MM.1S (cell line): Measurements from ENCODE around the gene COPE.

Source experiments
- CTCF ChIP-seq: fragments of 300-600 bp; sonication (generic); IDR thresholded peaks from 2 replicates; pipeline ENCODE4 v1.5.1; 2016; ENCODE audit warnings: antibody characterized with exemption, low read length, mixed read lengths
- EZH2 ChIP-seq: fragments of 300-600 bp; sonication (generic); optimal IDR thresholded peaks from 2 replicates; pipeline ENCODE3; 2017; ENCODE audit warnings: low read depth, mild to moderate bottlenecking, antibody characterized with exemption, low read length, mixed read lengths
- EZH2phosphoT487 ChIP-seq: fragments of 300-600 bp; sonication (generic); IDR thresholded peaks from 2 replicates; pipeline ENCODE4 v1.6.1; 2018; ENCODE audit warnings: antibody characterized with exemption, low read length

DNA sequence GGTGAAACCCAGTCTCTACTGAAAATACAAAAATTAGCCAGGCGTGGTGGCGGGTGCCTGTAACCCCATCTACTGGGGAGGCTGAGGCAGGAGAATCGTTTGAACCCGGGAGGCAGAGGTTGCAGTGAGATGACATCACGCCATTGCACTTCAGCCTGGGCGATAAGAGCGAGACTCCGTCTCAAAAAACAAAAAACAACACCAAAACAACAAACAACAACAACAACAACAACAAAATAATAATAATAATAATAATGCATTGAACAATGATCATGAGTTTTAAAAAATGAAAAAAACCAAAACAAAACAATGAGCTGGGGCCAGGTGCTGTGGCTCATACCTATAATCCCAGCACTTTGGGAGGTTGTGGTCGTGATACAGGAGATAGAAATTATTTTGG, 44.9 kb upstream of the COPE start:
- TF ChIP-seq CTCF: no peak
- no peak for TF ChIP-seq EZH2
- no peak for TF ChIP-seq EZH2phosphoT487
